B cell (primary cell): ENCODE results near the gene C3orf85. TPM values are rescaled to one million over a fixed set of nuclear protein-coding genes. Genes with fewer than 3 reads are reported as not detected.

Experiments
- ATAC-seq: fragments of 200-7000 bp; cut with Tn5 transposase; one replicate; pipeline ENCODE4 v1.10.0; 2021; ENCODE audit warnings: low read depth, mild to moderate bottlenecking, moderate number of reproducible peaks, moderate library complexity
- CTCF ChIA-PET: fragments of 350-600 bp; sonication (Branson Sonifier 250); formaldehyde crosslinking; loops from one replicate; lab custom pipeline; 2021; ENCODE audit warnings: antibody characterized with exemption, inconsistent platforms; lab: Charles Lee
- POLR2A ChIA-PET: fragments of 350-600 bp; sonication (Branson Sonifier 250); formaldehyde crosslinking; loops from one replicate; lab custom pipeline; 2021; ENCODE audit warnings: antibody characterized with exemption; lab: Charles Lee
- DNase-seq: peaks from one replicate; pipeline ENCODE4 v3.0.0; 2013
- H2AFZ ChIP-seq: 2 replicates; pipeline ENCODE4 v1.6.1; 2012; ENCODE audit warnings: mild to moderate bottlenecking, low read depth, low read length; ENCODE audit not compliant: insufficient read depth, poor library complexity, severe bottlenecking
- H3K27ac ChIP-seq, 2 donors: 1 replicate in 1 of 2; 2 replicates in 1 of 2; pipeline ENCODE4 v1.5.1; 2012 to 2013; ENCODE audit warnings: low read length in 2 of 2, mild to moderate bottlenecking in 2 of 2, moderate library complexity in 1 of 2
- H3K27me3 ChIP-seq, 4 experiments: fragments of 200-600 bp in 1 of 4; sonication (generic) in 1 of 4; replicated peaks in 1 of 4; 1 replicate in 2 of 4; 2 replicates in 2 of 4; pipeline versions ENCODE4 v1.6.1 to v1.7.0; 2013 to 2016; ENCODE audit warnings: low read length in 3 of 4, mild to moderate bottlenecking in 2 of 4, mixed read lengths in 1 of 4, moderate library complexity in 1 of 4; ENCODE audit not compliant: insufficient read depth in 4 of 4, control insufficient read depth in 3 of 4; ENCODE audit errors: control extremely low read depth in 1 of 4
- H3K36me3 ChIP-seq, 2 experiments: replicated peaks in 1 of 2; 1 replicate in 1 of 2; 2 replicates in 1 of 2; pipeline versions ENCODE4 v1.6.1 to v1.7.1; 2013; ENCODE audit warnings: low read length in 1 of 2; ENCODE audit not compliant: insufficient read depth in 2 of 2, control insufficient read depth in 1 of 2; ENCODE audit errors: control extremely low read depth in 1 of 2, extremely low read depth in 1 of 2
- H3K4me1 ChIP-seq, 2 donors: fragments of 200-600 bp in 1 of 2; sonication (generic) in 1 of 2; 1 replicate in 1 of 2; 2 replicates in 1 of 2; pipeline versions ENCODE4 v1.5.1 to v1.6.1; 2013 to 2017; ENCODE audit warnings: low read length in 2 of 2; ENCODE audit not compliant: control insufficient read depth in 2 of 2, insufficient read depth in 2 of 2
- H3K4me2 ChIP-seq: replicated peaks from 2 replicates; pipeline ENCODE3; 2012; ENCODE audit warnings: mild to moderate bottlenecking, low read depth, low read length; ENCODE audit not compliant: poor library complexity, severe bottlenecking
- H3K4me3 ChIP-seq, 5 experiments: fragments of 200-600 bp in 1 of 5; sonication (generic) in 1 of 5; 1 replicate in 3 of 5; 2 replicates in 2 of 5; pipeline versions ENCODE4 v1.5.1 to v1.7.0; 2011 to 2016; ENCODE audit warnings: low read length in 4 of 5, mild to moderate bottlenecking in 4 of 5, low read depth in 2 of 5, control low read depth in 1 of 5, moderate library complexity in 1 of 5; ENCODE audit not compliant: insufficient read depth in 1 of 5; ENCODE audit errors: control extremely low read depth in 1 of 5, extremely low read depth in 1 of 5
- H3K79me2 ChIP-seq: fragments of 200-600 bp; sonication (generic); one replicate; pipeline ENCODE4 v1.6.0; 2016; ENCODE audit warnings: low read length; ENCODE audit not compliant: control insufficient read depth, insufficient read depth
- H3K9ac ChIP-seq: fragments of 200-600 bp; sonication (generic); 2 replicates; pipeline ENCODE4 v1.6.1; 2017; ENCODE audit warnings: mild to moderate bottlenecking, low read length, moderate library complexity
- H3K9me3 ChIP-seq, 3 donors: one replicate each; pipeline versions ENCODE4 v1.6.1 to v1.7.1; 2013; ENCODE audit warnings: low read length in 2 of 3; ENCODE audit not compliant: control insufficient read depth in 2 of 3, insufficient read depth in 1 of 3; ENCODE audit errors: control extremely low read depth in 1 of 3
- H4K20me1 ChIP-seq: 2 replicates; pipeline ENCODE4 v1.6.0; 2012; ENCODE audit warnings: mild to moderate bottlenecking, low read length; ENCODE audit not compliant: insufficient read depth, control insufficient read depth, poor library complexity, severe bottlenecking
- H3K27ac Mint-ChIP-seq: one replicate; pipeline ENCODE4 v1.8.0; 2021; ENCODE audit warnings: mixed read lengths
- H3K27me3 Mint-ChIP-seq: one replicate; pipeline ENCODE4 v1.8.0; 2021; ENCODE audit warnings: mixed read lengths
- H3K4me1 Mint-ChIP-seq: one replicate; pipeline ENCODE4 v1.8.0; 2021; ENCODE audit warnings: mixed read lengths
- H3K4me3 Mint-ChIP-seq: one replicate; pipeline ENCODE4 v1.8.0; 2021; ENCODE audit warnings: mixed read lengths
- H3K9me3 Mint-ChIP-seq: one replicate; pipeline ENCODE4 v1.8.0; 2022; ENCODE audit warnings: mixed read lengths; ENCODE audit not compliant: insufficient read depth
- EZH2 ChIP-seq: IDR thresholded peaks from 2 replicates; pipeline ENCODE4 v1.6.1; 2012; ENCODE audit warnings: borderline replicate concordance, low read depth, mild to moderate bottlenecking, moderate library complexity, low read length; ENCODE audit not compliant: insufficient read depth, poor library complexity, severe bottlenecking
- WGBS: methylation state at CpG from one replicate; pipeline ENCODE4 v1.1.5; 2013; ENCODE audit warnings: missing lambda C conversion rate; ENCODE audit not compliant: insufficient coverage; 5-methylcytosine and 5-hydroxymethylcytosine counted together
- intact Hi-C: fragments of 100-400 bp; cut with micrococcal nuclease; formaldehyde crosslinking; loops from one replicate; pipeline ENCODE4 v1.10.0; 2022
- polyA minus RNA-seq: library from RNA; depleted of rRNA, polyadenylated mRNA; stranded (reverse); fragments of >200 nt; gene quantifications from 2 replicates; pipeline ENCODE4 v1.2.3, GENCODE V29; 2012
- polyA plus RNA-seq: library from polyadenylated mRNA; depleted of rRNA; stranded (reverse); fragments of >200 nt; gene quantifications from 2 replicates; pipeline ENCODE4 v1.2.3, GENCODE V29; 2012
- total RNA-seq, 2 donors: library from RNA; stranded (reverse); fragments of 120-200 nt in 1 of 2; gene quantifications; 1 replicate in 1 of 2; 2 replicates in 1 of 2; pipeline versions ENCODE4 v1.2.3 to v1.2.4, GENCODE V29; 2013 to 2022
- TF ChIP-seq, protein P1 (sequence below): fragments of 200-600 bp; IDR thresholded peaks from one replicate; pipeline ENCODE4 v1.8.0; 2022; ENCODE audit warnings: antibody characterized with exemption, mild to moderate bottlenecking

C3orf85 gene, protein sequence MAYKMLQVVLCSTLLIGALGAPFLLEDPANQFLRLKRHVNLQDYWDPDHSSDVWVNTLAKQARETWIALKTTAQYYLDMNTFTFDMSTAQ
- total RNA-seq = not detected in 2 replicates
- total RNA-seq (2013) = not detected
- not detected in 2 replicates for polyA plus RNA-seq
- not detected in 2 replicates for polyA minus RNA-seq

DNA sequence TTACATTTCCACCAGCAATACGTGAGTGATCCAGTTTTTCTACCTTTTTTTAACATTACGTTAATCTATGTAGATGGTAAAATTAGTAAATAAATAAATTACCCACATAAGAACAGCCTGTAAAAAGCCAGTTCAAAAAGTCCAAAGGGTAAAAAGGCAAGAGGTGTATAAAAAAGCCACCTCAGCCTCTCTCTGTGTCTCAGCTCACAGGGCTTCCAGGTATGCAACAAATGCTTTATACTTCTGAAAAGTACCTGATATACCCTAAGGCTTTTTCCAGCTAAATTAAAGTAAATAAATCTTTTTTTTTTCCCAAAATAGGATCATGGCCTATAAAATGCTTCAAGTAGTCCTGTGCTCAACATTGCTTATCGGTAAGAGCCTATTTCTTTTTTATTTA lies at the start of gene C3orf85:
C3orf85 (plus strand) TSS at position 197 of the 400 bp plus-strand sequence; CDS start at position 326, 129 bp downstream.
- Mint-ChIP-seq H3K9me3 (no peaks in the 10 kb centered on the region), H3K4me1 (no peaks in the 10 kb centered on the region), H3K27me3 (no peaks in the 10 kb centered on the region), H3K4me3 (no peak within 1 kb of the TSS), H3K27ac (no peak within 1 kb of the TSS)
- intact Hi-C loops = no loop called here
- H3K79me2 ChIP-seq = no peaks in the 10 kb centered on the region
- no peak within 1 kb of the TSS for H2AFZ ChIP-seq
- no peak for DNase-seq
- no CpG with 5 or more reads among the region's 3 CpGs for WGBS
- no peaks in the 10 kb centered on the region for H3K36me3 ChIP-seq
- no peaks in the 10 kb centered on the region for H3K9me3 ChIP-seq
- POLR2A ChIA-PET = no interaction called here
- no peaks in the 10 kb centered on the region for H4K20me1 ChIP-seq
- no peak for ATAC-seq
- H3K4me3 ChIP-seq = no peak within 1 kb of the TSS
- TF ChIP-seq, protein P1, sequence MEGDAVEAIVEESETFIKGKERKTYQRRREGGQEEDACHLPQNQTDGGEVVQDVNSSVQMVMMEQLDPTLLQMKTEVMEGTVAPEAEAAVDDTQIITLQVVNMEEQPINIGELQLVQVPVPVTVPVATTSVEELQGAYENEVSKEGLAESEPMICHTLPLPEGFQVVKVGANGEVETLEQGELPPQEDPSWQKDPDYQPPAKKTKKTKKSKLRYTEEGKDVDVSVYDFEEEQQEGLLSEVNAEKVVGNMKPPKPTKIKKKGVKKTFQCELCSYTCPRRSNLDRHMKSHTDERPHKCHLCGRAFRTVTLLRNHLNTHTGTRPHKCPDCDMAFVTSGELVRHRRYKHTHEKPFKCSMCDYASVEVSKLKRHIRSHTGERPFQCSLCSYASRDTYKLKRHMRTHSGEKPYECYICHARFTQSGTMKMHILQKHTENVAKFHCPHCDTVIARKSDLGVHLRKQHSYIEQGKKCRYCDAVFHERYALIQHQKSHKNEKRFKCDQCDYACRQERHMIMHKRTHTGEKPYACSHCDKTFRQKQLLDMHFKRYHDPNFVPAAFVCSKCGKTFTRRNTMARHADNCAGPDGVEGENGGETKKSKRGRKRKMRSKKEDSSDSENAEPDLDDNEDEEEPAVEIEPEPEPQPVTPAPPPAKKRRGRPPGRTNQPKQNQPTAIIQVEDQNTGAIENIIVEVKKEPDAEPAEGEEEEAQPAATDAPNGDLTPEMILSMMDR = no peak
- TF ChIP-seq EZH2 = no peak
- CTCF ChIA-PET = no interaction called here
- no peaks in the 10 kb centered on the region for H3K4me1 ChIP-seq
- no peak within 1 kb of the TSS for H3K4me2 ChIP-seq
- no peaks in the 10 kb centered on the region for H3K27me3 ChIP-seq
- no peak within 1 kb of the TSS for H3K27ac ChIP-seq
- H3K9ac ChIP-seq = no peak within 1 kb of the TSS

DNA sequence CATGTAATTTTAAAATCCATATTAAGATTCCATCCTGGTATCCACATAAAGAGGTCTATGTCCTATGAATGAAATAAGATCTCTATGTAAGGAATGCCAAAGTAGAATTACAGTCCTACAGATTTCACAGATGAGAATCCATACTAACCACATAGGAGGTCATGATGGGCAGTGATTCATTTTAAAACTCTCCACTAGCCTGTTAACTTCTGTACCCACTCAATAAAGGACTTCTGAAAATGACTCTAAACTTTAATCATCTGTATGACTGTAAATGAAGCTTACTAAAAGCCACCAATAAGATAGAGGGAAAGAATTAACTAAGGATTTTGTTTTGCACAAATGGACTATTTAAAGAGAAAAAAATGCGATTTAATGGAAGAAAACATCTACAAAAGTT lies 47.3 kb upstream of the C3orf85 start:
- DNase-seq = no peak
- Histone ChIP-seq H3K4me3 (no peak overlapping the region), H3K4me1 (no peaks in the 10 kb centered on the region), H3K9ac (no peak overlapping the region), H3K27me3 (no peaks in the 10 kb centered on the region), H4K20me1 (no peaks in the 10 kb centered on the region), H3K36me3 (no peaks in the 10 kb centered on the region), H3K4me2 (no peak overlapping the region), H3K27ac (no peak overlapping the region), H2AFZ (no peak overlapping the region), H3K9me3 (no peaks in the 10 kb centered on the region), H3K79me2 (no peaks in the 10 kb centered on the region)
- intact Hi-C loops = no loop called here
- Mint-ChIP-seq H3K27ac (no peak overlapping the region), H3K27me3 (peaks cover 12% of the 10 kb centered on the region), H3K9me3 (no peaks in the 10 kb centered on the region), H3K4me1 (no peaks in the 10 kb centered on the region), H3K4me3 (no peak overlapping the region)
- ATAC-seq = no peak
- ChIA-PET CTCF (no interaction called here), POLR2A (no interaction called here)
- TF ChIP-seq EZH2 = no peak
- TF ChIP-seq, protein P1 = no peak
- WGBS = no CpG with 5 or more reads among the region's 1 CpG
